GM13977 (cell line): ENCODE measurements around the gene EIF4G1.

ENCODE experiments used
- DNase-seq: peaks from one replicate; pipeline ENCODE4 v3.0.0; 2012; ENCODE audit warnings: low spot score
- CTCF ChIP-seq: IDR thresholded peaks from 2 replicates; pipeline ENCODE4 v1.5.1; 2012; ENCODE audit warnings: mild to moderate bottlenecking, control low read depth; ENCODE audit not compliant: insufficient read depth; ENCODE audit errors: extremely low read depth, missing control alignments
- in situ Hi-C: fragments of 300-500 bp; cut with MboI; formaldehyde crosslinking; loops from one replicate; pipeline ENCODE4 v1.12.0; 2022; ENCODE audit warnings: low sequenced_read_pairs, low pct_unique_long_range_greater_than_20kb, mixed read lengths, inconsistent platforms; ENCODE audit not compliant: unreplicated experiment

Gene EIF4G1

GRCh38 chr3:184295771-184296170, 18.6 kb upstream of the EIF4G1 start:
- no peak for TF ChIP-seq CTCF
- DNase-seq = peak; percentile 1
- in situ Hi-C loops = no loop called here

- in situ Hi-C loops = no loop called here
- TF ChIP-seq CTCF = no peak
- DNase-seq = no peak
Measured at GRCh38 chr3:184296616-184297015, 17.8 kb upstream of the EIF4G1 start.

GRCh38 chr3:184298759-184299487, 15.5 kb upstream of the EIF4G1 start, which contains the start of gene PSMD2:
TSS of gene PSMD2 (plus strand) at chr3:184299241. CDS start at chr3:184299267, 26 bp downstream.
- in situ Hi-C loops = no loop called here

GRCh38 chr3:184299488-184300377, 14.7 kb upstream of the EIF4G1 start:
- peak; percentile 12 for DNase-seq
- in situ Hi-C loops = no loop called here
- TF ChIP-seq CTCF = no peak

More at GRCh38 chr3:184298759-184299487, 15.5 kb upstream of the EIF4G1 start, which contains the start of gene PSMD2:
- DNase-seq = peak; percentile 99
- TF ChIP-seq CTCF = no peak

GRCh38 chr3:184300378-184300720, 14.1 kb upstream of the EIF4G1 start:
- TF ChIP-seq CTCF = no peak
- in situ Hi-C loops = no loop called here
- DNase-seq = no peak

- in situ Hi-C loops = no loop called here
- TF ChIP-seq CTCF = peak; percentile 15
- DNase-seq = no peak
Measured at GRCh38 chr3:184305577-184305976, 8.8 kb upstream of the EIF4G1 start.
